Measurements from ENCODE around the gene SLC26A8.
"Not testable (repeated sequence)": the region's sequence is repeated elsewhere in the genome, so short reads cannot be mapped to it uniquely, and the experiment has no call there.

The SLC26A8 gene

GRCh38 chr6:35941170-35941569 is 83.3 kb downstream of the SLC26A8 start:
- not testable (repeated sequence) for DNase-seq

GRCh38 chr6:35940014-35940413 is 84.4 kb downstream of the SLC26A8 start:
- DNase-seq, result not testable (repeated sequence)

DNA sequence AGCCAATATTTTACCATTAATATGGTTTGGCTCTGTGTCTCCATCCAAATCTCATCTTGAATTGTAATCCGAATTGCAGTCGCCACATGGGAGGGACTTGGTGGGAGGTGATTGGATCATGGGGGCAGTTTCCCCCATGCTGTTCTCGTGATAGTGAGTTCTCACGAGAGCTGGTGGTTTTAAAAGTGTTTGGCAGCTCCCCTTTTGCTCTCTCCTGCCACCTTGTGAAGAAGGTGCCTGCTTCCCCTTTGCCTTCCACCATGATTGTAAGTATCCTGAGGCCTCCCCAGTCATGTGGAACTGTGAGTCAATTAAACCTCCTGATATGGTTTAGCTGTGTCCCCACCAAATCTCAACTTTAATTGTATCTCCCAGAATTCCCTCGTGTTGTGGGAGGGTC is 85.2 kb downstream of the SLC26A8 start:
- DNase-seq, result not testable (repeated sequence)

- no peak for DNase-seq
These were observed 87.6 kb downstream of the SLC26A8 start for GRCh38 chr6:35936681-35937359.

- no peak for DNase-seq
These were observed 89.0 kb downstream of the SLC26A8 start for GRCh38 chr6:35935469-35935868.

DNA sequence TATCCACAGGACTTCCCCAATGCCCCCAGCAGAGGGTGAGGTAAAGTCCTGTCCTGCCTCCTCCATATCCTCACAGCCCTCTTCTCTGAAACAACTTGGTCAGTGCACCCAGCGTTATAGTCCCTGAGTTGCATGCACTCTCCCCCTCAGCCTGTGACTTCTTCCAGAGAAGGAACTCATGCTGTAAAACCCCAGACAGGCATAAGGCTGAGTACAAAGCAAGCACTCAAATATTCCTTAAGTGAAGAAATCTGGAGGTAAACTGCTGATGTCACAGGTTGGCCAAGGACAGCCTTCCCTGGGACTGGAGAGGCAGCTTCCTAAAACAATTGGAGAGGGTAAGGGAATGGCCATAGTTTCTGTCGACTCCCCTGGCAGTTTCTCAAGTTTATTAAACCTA is 90.6 kb downstream of the SLC26A8 start:
- DNase-seq, result no peak

DNA sequence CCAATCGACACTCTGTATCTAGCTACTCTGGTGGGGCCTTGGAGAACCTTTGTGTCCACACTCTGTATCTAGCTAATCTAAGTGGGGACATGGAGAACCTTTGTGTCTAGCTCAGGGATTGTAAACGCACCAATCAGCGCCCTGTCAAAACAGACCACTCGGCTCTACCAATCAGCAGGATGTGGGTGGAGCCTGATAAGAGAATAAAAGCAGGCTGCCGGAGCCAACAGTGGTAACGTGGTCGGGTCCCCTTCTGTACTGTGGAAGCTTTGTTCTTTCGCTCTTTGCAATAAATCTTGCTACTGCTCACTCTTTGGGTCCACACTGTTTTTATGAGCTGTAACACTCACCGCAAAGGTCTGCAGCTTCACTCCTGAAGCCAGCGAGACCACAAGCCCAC is 92.6 kb downstream of the SLC26A8 start:
- DNase-seq, result not testable (repeated sequence)

DNA sequence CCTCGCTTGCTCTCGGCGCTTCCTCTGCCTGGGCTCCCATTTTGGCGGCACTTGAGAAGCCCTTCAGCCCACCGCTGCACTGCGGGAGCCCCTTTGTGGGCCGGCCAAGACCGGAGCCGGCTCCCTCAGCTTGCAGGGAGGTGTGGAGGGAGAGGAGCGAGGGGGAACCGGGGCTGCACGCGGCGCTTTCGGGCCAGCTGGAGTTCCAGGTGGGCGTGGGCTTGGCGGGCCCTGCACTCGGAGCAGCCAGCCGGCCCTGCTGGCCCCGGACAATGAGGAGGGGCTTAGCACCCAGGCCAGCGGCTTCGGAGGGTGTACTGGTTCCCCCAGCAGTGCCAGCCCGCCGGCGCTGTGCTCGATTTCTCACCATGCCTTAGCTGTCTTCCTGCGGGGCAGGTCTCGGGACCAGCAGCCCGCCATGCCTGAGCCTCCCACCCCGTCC is 93.3 kb downstream of the SLC26A8 start:
- no peak for DNase-seq

DNA sequence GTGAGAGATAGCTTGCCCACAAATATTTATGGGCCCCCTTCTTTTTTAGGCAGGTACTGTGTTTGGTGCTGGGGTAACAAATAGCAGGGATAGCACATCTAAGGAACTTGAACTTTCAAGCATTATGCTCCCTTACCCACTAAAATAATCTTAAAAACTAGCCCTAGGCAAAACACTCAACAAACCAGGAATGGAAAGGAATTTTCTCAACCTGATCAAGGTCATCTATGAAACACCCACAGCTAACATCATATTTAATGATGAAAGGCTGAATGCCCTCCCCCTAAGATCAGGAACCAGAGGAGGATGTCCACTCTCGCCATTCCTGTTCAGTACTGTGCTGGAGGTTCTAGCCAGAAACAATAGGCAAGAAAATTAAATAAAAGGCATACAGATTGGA is 94.8 kb downstream of the SLC26A8 start:
- DNase-seq, result no peak

- no peak for DNase-seq
These were observed 97.8 kb downstream of the SLC26A8 start for GRCh38 chr6:35926509-35927215.

DNA sequence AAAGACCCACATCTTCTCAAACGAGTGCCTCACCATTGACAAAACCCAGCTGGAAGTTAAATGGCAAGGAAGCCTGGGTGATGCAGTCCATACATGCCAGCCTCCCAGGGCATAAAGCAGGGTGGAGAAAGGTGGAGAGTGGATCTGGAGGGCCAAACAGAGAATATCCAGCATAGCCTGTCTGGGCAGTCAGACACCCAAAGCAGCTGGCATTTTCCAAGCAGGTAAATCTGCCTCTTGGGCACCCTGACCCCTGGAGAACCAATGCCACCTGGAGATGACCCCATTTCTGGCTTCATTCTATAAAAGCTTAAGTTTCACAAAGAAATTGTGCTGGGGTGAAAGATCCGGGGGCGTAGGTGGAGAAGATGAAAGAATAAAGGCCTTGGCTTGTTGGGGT is 98.5 kb downstream of the SLC26A8 start:
- no peak for DNase-seq

DNA sequence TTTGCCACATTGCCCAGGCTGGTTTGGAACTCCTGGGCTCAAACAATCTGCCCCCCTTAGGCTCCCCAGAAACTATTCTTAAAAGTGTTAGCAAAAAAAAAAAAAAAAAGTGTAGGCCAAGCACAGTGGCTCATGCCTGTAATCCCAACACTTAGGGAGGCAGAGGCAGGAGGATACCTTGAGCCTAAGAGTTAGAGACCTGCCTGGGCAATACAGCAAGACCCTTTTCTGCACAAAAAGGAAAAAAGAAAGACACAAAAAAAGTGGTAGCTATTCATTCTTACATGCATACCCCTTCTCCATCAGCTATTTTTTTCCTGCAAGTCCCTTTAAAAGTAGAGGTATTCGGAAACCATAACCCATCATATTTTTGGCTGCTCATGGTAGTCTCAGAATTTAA is 100.3 kb downstream of the SLC26A8 start:
- no peak for DNase-seq

GRCh38 chr6:35922139-35922554 is 102.3 kb downstream of the SLC26A8 start:
- no peak for DNase-seq

DNA sequence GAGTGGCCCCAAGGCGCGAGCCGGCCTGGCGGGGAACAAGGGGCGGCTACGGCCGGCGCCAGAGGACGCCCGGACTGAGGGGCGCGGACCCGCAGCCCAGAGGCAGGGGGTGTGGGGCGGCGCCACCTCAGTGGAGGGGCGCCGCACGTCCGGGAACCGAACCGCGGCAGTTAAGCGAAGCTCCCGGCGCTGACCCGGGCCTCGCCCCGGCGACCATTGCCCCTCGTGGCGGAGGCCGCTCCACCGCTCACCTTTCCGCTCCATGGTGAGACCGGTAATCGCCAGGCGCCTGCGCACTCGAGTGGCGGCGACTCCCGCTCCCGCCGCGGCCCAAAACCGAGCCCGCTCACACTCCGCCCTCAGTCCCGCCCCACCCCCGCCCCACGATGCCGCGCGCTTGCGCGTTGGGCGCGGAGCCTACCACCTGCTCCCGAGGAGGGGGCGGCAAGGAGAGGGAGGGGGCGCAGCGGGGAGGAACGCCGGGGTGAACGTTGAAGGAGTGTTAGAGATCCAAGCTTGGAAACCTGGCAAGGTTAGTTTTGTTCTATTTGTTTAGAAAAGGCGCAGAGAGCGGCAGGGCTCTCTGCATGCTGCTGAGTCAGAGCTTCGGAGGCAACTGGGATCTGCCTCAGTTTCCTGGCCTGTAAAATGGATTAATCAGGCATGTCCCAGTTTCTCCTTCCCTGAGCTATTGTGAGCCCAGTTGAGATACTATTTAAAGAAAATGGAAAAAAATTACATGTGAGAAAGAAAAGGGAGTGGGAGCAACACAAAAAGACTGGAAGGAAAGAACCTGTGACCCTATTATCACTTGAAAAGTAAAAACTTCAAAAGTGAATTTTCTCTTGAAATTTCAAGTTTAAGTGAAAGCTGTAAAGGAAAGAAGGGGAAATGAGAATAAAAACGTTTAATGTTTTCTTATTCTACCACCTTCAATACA is 103.4 kb downstream of the SLC26A8 start, which contains the start of gene SRPK1:
Gene SRPK1, minus strand, starts transcription at position 306 of the 940 bp plus-strand sequence. Its CDS starts 42 bp downstream, at position 264.
- peak; percentile 83 for DNase-seq

DNA sequence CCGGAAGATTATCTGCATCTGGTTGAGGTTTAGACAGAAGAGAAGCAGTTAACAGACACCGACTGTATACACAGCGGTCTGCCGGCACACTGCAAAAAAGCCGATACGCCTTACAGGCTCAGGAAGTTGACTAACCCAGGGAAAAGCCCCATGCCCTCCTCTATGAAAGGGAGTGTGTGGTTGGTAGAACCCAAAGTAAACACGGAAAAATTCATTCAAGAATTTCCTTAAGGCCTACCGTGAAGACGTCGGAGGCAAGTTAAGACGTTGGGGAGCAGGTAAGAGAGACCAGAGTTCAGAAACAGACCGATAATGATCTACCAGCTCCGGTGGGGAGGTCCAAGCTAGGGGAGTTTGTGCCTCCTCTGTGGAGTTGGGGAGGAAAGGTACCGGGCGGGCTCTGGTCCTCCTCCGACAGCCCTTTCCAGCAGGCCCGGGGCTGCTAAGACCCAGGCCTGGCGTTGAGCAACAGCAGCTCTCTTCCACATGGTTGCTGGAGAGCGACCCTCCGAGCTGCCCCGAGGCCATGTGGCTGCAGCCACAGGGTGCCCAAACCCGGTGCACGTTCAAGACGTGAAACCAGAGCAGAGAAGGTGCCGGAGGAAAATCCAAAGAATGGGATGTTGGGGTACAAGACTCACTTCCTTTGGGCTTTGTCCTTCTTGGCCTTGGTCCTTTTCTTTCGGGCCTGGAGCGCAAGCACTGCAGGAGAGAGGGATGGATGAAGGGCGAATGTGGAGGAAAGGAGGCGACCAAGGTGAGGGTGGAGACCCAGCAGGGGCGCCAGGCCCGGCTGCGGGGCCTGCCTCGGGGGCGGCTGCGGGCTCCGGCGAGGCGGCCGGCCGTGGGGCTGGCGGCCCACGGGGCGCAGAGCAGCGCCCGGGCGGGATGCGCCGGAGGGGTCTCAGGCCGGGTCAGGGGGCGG is 104.4 kb downstream of the SLC26A8 start:
- DNase-seq, result peak; percentile 26

DNA sequence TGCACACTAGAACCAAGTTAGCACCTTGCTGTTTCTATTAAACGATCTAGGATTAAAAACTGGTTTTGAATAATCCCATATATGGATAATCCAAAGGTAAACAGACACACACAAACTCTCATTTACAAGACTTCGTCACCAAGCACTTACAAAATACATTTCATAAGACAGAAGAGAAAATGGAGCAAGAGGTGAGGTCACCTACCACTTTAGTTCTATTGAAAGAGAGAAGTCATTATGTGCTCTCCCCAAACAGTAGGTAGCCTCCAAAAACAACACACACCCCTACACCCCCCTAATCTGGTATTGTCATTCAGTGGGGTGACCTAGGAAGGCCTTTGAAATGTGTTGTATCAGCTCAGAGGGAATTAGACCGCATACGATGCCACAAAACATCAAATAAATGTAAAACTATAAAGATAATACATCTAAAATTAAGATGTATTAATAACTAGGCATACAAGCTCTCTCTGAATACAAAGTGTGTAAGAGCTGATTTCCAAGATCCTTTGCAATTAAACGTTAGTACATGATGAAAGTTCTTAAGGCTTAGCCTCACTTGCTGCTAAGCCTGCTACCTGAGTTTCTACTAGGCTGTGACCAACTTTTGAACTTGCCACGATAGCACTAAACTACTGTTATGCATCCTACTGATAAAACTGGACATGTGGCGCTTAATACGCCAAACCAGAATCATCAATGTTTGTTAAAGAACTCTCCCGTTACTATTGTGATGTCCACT is 105.2 kb downstream of the SLC26A8 start:
- DNase-seq, result no peak

DNA sequence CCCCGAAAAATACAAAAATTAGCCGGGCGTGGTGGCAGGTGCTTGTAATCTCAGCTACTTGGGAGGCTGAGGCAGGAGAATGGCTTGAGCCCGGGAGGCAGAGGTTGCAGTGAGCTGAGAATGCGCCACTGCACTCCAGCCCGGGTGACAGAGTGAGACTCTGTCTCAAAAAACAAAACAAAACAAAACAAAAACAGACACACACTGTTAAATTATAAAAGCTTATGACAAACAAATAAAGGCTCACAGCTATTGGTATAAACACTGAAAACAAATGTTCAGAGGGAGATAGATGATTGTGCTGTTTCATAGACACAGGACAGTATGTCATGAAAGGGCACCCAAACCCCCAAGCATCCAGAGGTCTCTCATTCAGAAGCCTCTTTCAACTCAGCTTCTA is 107.5 kb downstream of the SLC26A8 start:
- not testable (repeated sequence) for DNase-seq

GRCh38 chr6:35916056-35916455 is 108.4 kb downstream of the SLC26A8 start:
- DNase-seq, result no peak

- DNase-seq, result no peak
These were observed 109.9 kb downstream of the SLC26A8 start for GRCh38 chr6:35914536-35914935.

GRCh38 chr6:35911871-35912653 is 112.4 kb downstream of the SLC26A8 start:
- no peak for DNase-seq
